ENCODE results near the gene LAMTOR3.
A peak's percentile ranks its signal among the peaks of the same experiment; 100 is the strongest.

LAMTOR3 gene

GRCh38 chr4:99894161-99894997 is at the start of gene LAMTOR3:
LAMTOR3 (minus strand) TSS chr4:99894427; CDS start chr4:99893963, 464 bp downstream.
- DNase-seq, result peak; percentile 16 to 93 (median 83)

- no peak for DNase-seq
Measured at GRCh38 chr4:99938243-99938753, 44.1 kb upstream of the LAMTOR3 start.

GRCh38 chr4:99934891-99935290 is 40.7 kb upstream of the LAMTOR3 start:
- no peak for DNase-seq

GRCh38 chr4:99927566-99927965 is 33.3 kb upstream of the LAMTOR3 start:
- no peak for DNase-seq

- DNase-seq, result no peak
Measured at GRCh38 chr4:99921174-99921573, 26.9 kb upstream of the LAMTOR3 start.

GRCh38 chr4:99918656-99919055 is 24.4 kb upstream of the LAMTOR3 start:
- no peak for DNase-seq

- no peak for DNase-seq
Measured at GRCh38 chr4:99917575-99917974, 23.3 kb upstream of the LAMTOR3 start.

GRCh38 chr4:99915449-99915848 is 21.2 kb upstream of the LAMTOR3 start:
- DNase-seq, result no peak

GRCh38 chr4:99894998-99895397 is 771 bp upstream of the LAMTOR3 start:
- DNase-seq, result peak in 3 of 56 donors; percentile 0 to 32 (median 1)

- DNase-seq, result peak in 3 of 56 donors; percentile 18 to 53 (median 33)
Measured at GRCh38 chr4:99893839-99894160, 427 bp downstream of the LAMTOR3 start.

GRCh38 chr4:99893029-99893428 is 1.2 kb downstream of the LAMTOR3 start:
- no peak for DNase-seq

- no peak for DNase-seq
Measured at GRCh38 chr4:99891351-99891750, 2.9 kb downstream of the LAMTOR3 start.

- no peak for DNase-seq
Measured at GRCh38 chr4:99887837-99888236, 6.4 kb downstream of the LAMTOR3 start.

- no peak for DNase-seq
Measured at GRCh38 chr4:99886146-99886545, 8.1 kb downstream of the LAMTOR3 start.

- DNase-seq, result no peak
Measured at GRCh38 chr4:99885687-99886086, 8.5 kb downstream of the LAMTOR3 start.

GRCh38 chr4:99885063-99885664 is 9.1 kb downstream of the LAMTOR3 start:
- DNase-seq, result no peak

GRCh38 chr4:99879458-99879857 is 14.8 kb downstream of the LAMTOR3 start:
- DNase-seq, result no peak

- no peak for DNase-seq
Measured at GRCh38 chr4:99878604-99879003, 15.6 kb downstream of the LAMTOR3 start.

GRCh38 chr4:99876946-99877345 is 17.3 kb downstream of the LAMTOR3 start:
- no peak for DNase-seq

- DNase-seq, result no peak
Measured at GRCh38 chr4:99875071-99875470, 19.2 kb downstream of the LAMTOR3 start.

- DNase-seq, result no peak
Measured at GRCh38 chr4:99872570-99872969, 21.7 kb downstream of the LAMTOR3 start.

- no peak for DNase-seq
Measured at GRCh38 chr4:99868126-99868596, 26.1 kb downstream of the LAMTOR3 start.

- DNase-seq, result no peak
Measured at GRCh38 chr4:99863804-99864203, 30.4 kb downstream of the LAMTOR3 start.

Data from amygdala (tissue), 56 donors.